Middle frontal gyrus (tissue), 1 donor: ENCODE measurements around the gene KLHL18.
"Not testable (repeated sequence)": the region's sequence is repeated elsewhere in the genome, so short reads cannot be mapped to it uniquely, and the experiment has no call there.

Source experiments
- DNase-seq: peaks from one replicate; pipeline ENCODE4 v3.0.0-alpha.2; 2015; ENCODE audit warnings: low spot score; ENCODE audit errors: extremely low spot score

KLHL18 gene

DNA sequence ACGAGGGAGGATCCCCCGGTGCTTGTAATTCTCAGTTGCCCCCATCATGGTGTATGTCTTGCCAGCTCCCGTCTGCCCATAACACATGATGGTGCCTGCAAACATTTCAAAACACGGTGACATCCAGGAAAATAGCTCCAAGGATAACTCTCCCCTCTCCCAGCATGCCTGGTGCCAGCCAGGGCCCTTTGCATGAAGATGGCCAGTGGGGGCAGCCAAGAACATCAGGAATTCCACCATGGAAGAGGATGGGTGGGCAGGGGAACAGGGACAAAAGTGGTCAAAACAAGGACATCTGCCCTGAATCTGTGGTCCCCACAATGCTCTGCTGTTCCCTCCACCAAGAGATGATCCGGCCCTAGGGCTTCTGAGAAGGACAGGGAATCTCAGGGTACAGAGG lies 9.2 kb upstream of the KLHL18 start:
- no peak for DNase-seq

DNA sequence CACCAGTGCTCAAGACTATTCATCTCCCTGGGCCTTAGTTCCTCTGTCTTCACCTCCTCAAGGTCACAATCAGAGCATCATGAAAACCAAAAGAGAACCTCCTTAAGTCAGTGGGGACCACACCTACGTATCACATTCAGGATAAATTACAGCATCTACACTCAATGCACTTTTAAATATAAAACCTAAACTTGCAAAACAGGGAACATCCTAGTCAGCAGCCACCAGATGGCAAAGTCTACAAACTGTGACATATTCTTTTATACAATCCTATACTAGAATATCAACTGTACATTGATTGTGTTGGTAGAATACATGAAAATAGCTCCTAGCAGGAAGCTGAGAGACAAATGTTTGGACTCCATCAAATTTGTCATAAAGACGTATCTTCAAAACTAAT lies 8.1 kb upstream of the KLHL18 start:
- DNase-seq = no peak

DNA sequence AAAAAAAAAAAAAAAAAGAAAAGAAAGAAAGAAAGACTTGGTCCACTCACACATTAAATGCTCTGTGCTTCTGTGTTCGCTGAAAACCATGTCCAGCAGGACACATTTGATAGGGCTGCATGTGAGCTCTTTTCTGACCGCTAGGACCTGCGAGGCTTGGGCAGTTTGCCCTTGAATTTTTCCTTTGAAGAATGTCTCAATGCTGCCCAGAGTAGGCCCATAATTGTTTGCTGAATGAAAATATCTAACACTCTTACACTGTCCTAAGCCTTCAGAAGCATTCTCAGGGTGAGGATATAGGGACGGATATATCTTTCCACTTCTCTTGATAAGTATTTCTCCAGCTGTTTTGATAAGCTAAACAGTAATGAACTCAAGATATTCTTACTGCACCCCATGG lies 6.2 kb upstream of the KLHL18 start:
- no peak for DNase-seq

DNA sequence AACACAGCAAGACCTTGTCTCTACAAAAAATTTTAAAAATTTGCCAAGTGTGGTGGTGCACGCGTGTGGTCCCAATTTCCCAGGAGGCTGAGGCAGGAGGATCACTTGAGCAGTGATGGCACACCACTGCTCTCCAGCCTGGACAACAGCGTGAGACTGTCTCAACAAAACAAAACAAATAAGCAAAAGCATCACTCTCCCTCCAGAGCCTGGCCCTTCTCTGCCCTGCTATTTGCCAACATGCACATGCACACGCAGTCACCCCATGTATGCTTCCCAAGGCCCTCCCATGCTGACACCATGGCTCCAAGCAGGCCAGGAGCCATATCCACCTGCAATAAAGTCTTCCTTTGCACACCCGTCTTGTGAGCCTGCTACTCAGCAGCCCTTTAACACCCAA lies 2.2 kb upstream of the KLHL18 start:
- no peak for DNase-seq

DNA sequence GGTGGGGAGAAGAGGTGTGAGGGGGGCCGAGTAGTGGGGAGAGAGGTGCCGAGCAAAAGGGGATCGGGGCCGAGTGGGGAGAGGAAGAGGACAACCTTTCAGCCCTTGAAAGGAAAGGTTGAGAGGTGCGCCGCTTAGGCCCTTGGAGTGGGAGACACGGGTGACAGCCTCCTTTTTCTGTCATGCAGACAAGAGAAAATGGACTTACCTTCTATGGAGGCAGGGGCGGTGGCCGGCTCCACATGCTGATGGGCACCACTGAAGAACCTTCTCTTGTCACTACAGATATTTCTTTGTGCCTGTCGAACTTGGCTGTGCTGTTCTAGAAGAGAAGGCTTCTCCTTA lies 421 bp downstream of the KLHL18 start:
- DNase-seq = no peak

DNA sequence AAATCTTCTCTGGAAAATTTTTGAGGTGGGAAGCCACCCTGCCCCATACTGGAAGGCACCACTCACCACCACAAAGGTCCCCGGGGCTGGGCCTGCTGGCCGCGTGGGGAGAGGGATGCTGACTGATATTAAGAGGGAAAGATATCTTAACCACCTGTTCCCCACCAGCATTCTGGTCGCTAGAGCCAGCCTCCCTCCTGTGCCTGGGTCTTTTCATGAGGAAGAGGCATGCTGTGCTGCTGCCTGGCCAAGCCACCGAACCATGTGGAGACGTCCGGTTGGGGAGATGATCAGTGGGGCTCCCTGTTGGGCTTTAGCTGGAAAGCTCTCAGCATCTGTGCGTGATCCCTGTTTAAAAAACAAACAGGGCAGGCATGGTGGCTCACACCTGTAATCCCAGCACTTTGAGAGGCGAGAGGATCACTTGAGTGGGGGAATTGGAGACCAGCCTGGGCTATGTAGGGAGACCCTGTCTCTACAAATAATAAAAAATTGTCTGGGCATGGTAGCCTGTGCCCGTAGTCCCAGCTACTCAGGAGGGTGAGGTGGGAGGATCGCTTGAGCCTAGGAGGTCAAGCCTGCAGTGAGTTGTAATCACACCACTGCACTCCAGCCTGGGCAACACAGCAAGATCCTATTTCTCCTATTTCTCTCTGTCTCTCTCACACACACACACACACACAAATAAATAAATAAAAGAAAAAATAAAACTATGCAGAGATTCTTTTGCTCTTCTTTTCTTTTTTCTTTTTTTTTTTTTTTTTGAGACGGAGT lies 1.0 kb downstream of the KLHL18 start:
- DNase-seq = no peak

DNA sequence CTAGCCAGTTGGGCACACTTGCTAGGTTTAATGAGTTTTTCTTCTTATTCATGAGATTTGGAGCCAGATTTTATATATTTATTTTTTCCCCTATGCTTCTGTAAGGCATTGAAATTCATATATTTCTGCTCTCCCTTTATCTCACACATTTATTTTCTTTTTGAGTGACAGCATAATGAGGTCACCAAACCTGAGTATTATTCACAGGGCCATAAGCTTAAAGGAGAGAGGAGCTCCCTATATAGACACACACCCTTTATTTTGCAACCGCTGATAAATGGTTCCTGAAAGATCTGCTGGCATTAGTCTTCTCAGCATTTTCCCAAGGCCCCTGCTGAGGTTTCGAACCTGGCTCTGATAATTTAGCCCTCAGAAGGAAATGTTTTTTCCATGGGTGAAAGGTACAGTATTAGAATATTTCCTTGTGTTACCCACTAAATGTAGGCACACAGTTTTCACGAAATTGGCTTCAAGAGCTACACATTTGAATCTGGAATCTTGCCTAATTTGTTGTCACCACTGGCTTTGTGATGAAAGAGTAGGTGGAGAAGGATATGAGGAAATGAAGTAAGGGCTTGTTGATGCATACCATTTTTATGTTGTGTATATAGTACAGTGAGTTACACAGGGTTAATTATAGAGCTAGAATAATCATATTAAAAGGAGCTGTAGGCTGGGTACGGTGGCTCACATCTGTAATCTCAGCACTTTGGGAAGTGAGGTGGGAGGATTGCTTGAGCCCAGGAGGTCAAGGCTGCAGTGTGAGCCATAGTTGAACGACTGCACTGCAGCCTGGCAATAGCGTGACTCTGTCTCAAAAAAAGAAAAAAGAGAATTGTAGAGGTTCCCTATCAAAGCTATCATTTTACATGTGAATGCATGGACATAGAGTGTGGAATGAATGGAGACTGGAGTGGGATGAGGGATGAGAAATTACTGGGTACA lies 6.5 kb downstream of the KLHL18 start:
- no peak for DNase-seq

DNA sequence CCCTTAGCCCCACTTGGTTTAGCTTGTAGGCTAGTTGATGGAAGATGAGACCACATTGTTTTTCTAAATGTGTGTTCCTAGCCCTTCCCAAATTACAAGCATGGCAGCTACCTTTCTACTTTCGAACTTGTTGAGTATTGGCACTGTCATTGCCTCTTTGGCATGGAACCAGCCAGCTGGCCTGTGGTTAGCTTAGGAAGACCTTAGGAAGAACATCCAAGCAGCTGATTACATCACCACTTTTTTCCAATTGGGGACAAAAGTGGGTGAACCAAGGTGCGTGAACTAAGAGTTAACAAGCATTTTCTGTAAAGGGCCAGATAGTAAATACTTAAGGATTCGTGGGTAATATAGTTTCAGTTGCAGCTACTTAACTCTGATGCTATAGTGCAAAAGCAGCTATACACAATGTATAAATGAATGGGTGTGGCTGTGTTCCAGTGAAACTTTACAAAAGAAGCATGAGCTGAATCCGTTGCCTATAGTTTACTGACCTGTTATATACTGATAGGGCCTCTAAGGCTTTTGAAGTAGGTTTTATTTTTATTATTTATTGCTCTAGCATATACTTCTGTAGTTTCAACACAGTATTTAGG lies 8.5 kb downstream of the KLHL18 start:
- no peak for DNase-seq

DNA sequence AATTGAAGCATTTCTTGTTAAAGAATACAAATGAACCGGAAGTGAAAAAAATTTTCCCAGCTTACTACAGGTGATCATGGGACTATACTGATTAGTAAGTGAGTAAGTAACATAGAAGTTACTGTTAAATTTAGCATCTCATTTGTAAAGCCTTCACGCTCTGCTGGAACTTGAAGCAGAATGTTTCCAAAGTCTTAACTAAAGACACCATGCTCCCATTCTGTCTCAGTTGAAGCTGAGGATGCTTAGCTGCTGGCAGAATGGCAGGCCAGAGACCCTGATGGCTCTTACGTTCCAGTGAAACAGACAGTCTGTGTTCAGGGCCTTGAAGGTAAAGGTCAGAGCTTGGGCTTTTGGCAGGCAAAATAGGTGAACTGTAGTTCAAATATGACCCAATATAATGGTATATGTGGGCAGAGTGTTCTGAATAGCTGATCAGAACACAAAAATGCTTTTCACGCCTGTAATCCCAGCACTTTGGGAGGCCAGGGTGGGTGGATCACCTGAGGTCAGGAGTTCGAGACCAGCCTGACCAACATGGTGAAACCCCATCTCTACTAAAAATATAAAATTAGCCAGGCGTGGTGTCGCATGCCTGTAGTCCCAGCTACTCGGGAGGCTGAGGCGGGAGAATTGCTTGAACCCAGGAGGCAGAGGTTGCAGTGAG lies 9.1 kb downstream of the KLHL18 start:
- DNase-seq = not testable (repeated sequence)

DNA sequence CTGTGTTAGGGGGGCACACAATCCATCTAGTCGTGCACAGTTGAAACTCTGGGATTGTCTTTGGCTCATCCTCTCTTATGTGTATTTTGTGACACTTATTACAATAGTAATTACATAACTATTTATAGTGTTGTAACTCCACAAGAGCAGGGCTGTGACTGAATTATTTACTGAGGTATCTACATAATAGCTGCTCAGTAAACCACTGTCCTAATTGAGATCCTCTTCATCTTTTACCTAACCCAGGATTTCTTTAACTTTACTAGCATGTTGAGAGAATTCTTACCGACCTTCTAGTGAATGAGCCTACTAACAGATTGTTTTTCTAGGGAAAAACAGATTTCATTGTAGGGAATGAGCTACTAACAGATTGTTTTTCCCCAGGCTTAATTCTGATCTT lies 11.1 kb downstream of the KLHL18 start:
- DNase-seq = no peak

DNA sequence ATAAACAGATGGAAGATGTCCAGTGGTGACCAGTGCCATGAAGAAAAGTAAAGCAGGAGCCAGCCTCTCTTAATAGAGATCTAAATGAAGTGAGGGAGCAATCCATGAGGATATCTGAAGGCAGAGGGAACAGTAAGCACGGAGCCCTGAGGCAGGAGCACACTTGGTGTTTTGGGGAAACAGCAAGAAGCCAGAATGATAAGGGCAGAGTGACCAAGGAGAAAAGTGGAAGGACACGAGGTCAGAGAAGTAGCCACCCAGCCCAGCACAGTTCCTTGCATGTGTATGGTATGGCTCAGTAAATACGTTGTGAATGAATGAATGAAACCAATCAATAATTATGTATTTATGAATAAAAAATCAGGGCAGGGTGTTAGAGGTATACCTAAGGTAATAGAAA lies 11.6 kb downstream of the KLHL18 start:
- DNase-seq = no peak

DNA sequence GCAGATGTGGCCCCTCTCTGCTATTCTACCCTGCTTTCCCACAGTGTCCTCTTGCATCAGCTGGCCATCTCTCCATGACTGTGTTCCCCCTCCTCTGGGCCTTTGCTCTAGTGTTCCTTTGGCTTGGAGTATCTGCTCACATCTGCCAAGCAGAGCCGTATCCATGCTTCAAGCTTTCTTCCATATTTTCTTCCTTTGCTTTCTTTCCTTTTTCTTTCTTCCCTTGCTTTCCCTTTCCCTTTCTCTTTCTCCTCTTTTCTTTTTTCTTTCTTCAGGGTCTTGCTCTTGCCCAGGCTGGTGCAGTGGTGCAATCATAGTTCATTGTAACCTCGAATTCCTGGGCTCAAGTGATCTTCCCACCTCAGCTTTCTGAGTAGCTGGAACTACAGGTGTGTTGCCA lies 12.6 kb downstream of the KLHL18 start:
- DNase-seq = no peak

DNA sequence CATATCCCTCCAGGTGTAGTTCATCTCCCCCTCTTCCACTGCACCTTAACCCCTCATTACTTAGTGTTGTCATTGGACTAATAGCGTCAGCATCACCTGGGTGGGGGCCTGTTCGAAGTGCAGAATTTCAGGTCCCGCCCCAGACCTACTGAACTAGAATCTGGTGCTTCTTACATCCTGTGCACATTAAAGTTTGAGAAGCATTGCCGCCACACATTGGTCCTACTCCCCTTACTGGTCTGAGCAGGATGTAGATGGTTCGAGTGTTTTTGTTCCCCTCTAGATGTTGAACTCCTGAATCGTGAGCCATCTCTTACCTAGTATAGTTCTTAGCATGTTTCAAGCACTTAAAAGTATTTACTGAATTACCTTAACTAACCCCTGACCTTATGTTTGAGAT lies 13.2 kb downstream of the KLHL18 start:
- no peak for DNase-seq

DNA sequence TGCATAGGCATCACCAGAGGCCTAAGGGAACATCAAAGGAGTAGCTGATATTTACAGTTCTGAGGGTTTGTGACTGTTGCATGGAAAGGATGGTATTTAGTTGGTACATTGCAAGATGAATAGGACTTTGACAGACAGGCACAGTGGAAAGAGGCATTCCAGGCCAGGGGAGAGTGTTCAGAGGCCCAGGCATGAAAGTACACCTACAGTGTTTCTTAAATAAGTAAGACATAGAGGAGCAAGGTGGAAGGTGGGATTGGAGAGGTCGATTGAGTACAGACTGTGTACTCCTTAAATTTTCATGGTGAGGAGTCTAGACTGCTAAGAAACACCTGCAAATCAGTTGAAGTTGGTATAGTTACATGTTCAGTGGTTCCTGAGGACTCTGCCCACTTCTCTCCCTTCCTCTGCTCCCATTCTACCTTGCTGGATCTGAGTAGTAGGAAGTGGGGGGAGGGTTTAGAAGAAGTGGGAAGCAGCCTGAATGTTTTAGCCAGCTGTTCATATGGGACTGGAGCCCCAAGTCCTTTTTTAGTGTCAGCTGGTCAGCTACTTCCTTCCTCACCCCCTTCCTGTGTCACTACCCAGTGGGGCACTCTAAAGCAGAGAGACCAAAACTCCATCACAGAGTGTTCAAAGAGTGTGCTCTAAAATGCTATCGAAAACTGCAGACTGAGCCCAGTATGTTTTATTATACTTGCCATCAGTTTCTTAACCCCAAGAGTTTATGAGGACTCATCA lies 14.0 kb downstream of the KLHL18 start:
- DNase-seq = no peak

DNA sequence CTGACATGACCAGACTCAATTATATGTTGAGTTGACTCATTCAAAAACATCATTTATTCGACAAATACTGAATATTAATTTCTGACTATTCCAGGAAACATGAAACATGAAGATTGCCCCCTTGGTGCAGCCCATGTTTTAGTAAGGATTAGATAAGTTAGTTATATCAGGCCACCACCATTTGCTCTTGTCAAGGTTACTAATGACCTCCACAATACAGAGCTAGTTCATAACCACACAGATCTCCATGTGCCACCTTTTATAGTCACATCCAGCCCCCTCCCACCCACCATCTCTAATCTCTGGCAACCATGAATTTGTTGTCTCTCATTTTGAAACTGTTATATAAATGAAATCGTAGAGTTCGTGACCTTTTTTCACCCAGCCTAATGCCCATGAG lies 15.7 kb downstream of the KLHL18 start:
- DNase-seq = no peak

DNA sequence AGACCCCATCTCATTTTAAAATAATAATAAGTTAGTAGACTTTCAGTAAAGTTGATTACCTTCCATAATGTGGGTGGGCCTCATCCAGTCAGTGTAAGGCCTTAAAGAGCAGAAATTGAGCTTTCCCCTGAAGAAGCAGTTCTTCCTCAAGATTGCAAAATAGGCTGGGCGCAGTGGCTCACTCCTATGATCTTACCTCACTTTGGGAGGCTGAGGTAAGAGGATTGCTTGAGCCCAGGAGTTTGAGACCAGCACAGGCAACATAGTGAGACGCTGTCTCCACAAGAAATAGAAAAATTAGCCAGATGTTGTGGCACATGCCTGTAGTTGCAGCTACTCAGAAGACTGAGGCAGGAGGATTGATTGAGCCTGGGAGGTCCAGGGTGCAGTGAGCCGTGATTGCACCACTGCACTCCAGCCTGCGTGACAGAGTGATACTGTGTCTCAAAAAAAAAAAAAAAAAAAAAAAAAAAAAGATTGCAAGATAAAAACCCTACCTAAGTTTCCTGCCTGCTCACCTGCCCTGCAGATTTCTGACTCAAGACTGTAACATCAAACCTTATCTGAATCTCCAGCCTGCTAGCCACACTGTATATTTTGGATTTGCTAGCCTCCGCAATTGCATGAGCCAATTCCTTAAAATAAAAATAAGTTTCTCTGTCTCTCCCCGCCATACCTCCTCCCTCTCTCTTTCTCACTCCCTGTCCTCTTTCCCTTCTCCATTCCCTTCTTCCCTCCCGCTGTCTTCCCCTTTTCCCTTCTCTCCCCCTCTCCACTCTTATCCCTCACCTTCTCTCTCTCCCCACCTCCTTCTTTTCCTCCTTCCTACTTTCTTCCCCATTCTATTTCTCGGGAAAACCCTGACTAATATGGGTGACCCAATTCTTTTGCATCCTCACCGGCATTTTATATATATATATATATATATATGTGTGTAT lies 16.9 kb downstream of the KLHL18 start:
- no peak for DNase-seq

DNA sequence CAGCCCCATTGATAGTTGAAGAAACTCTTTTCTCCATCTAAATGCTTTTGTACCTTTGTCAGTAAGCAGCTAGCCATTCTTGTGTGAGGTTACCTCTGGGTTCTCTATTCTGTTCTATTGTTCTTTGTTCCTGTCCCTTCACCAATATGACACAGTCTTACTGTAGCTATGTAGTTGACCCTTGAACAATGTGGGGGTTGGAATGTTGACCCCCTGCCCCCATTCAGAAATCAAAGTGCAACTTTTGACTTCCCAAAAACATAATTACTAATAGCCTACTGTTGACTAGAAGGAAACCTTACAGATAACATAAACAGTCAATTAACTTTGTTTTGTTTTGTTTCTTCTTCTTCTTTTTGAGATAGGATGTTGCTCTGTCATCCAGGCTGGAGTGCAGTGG lies 18.7 kb downstream of the KLHL18 start:
- no peak for DNase-seq

DNA sequence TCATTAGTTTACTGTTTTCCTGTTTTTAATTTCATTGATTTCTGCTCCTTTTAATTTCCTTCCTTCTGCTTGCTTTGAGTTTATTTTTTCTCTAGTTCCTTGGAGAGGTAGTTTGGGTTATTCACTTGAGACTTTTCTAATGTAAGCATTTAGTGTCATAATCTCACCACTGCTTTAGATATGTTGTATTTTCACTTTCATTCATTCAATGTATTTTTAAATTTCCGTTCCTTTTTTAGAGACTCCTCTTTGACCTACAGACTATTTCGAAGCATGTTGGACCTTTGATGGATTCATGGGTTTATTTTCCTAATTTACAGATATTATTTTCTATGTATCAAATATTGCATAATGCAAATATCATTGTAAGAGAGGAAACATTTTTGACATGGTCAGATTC lies 23.3 kb downstream of the KLHL18 start:
- DNase-seq = no peak

DNA sequence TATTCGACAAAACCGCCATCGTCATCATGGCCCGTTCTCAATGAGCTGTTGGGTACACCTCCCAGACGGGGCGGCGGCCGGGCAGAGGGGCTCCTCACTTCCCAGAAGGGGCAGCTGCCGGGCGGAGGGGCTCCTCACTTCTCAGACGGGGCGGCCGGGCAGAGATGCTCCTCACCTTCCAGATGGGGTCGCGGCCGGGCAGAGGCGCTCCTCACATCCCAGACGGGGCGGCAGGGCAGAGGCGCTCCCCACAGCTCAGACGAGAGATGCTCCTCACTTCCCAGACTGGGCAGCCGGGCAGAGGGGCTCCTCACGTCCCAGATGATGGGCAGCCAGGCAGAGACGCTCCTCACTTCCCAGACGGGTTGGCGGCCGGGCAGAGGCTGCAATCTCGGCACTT lies 26.5 kb downstream of the KLHL18 start:
- DNase-seq = not testable (repeated sequence)

DNA sequence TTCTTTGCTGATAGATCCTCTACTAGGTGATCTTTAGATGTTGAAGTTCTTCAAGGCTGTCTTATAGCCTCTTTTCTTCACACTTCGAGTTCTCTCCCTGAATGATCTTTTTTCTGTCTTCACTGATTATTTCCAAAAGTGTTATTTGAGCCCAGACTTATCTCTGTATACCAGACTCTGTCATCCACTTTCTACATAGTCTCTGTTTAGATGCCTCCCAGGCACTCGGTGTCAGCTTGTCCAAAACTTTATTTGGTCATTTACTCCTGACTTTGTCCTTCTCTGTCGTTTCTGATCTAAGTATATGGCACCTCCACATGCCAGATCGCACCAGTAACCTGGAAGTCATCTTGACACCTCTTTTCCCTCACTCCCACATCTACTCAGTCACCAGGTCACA lies 27.6 kb downstream of the KLHL18 start:
- no peak for DNase-seq
